K562 (cell line): ENCODE measurements around the gene TMEM117. TPM values are rescaled to one million over a fixed set of nuclear protein-coding genes. Genes with fewer than 3 reads are reported as not detected.

ENCODE experiments used
- ARID4B ChIP-seq: sonication (generic); formaldehyde crosslinking; IDR thresholded peaks from 2 replicates; pipeline ENCODE4 v1.8.0; 2022; ENCODE audit warnings: mild to moderate bottlenecking, missing genetic modification reagents
- CBX2 ChIP-seq: fragments of 200-600 bp; sonication (generic); IDR thresholded peaks from one replicate; pipeline ENCODE4 v1.6.1; 2012; ENCODE audit warnings: mild to moderate bottlenecking, low read length, inconsistent platforms; ENCODE audit not compliant: insufficient read depth, poor library complexity, severe bottlenecking
- FOXP1 ChIP-seq: sonication (generic); formaldehyde crosslinking; IDR thresholded peaks from 2 replicates; pipeline ENCODE4 v1.8.0; 2022; ENCODE audit warnings: mild to moderate bottlenecking, missing genetic modification reagents
- HMG20A ChIP-seq: fragments of 450-650 bp; formaldehyde crosslinking; conservative IDR thresholded peaks from 2 replicates; pipeline ENCODE4 v1.4.0; 2020; ENCODE audit warnings: mild to moderate bottlenecking, mixed read lengths
- HNRNPH1 ChIP-seq: fragments of 200-400 bp; formaldehyde crosslinking; optimal IDR thresholded peaks from 2 replicates; pipeline ENCODE3; 2017; ENCODE audit warnings: low read depth, mild to moderate bottlenecking, low read length, moderate library complexity
- MNT ChIP-seq, 2 experiments: fragments of 450-650 bp; conservative IDR thresholded peaks; 2 replicates each; pipeline ENCODE4 v1.6.1; 2017; ENCODE audit warnings: mild to moderate bottlenecking in 2 of 2, moderate library complexity in 2 of 2
- MXD1 ChIP-seq: fragments of 250-450 bp; sonication (Bioruptor Pico); IDR thresholded peaks from 2 replicates; pipeline ENCODE4 v1.8.0; 2021; ENCODE audit warnings: borderline replicate concordance, mild to moderate bottlenecking, moderate library complexity; ENCODE audit not compliant: poor library complexity, severe bottlenecking
- POLR2G ChIP-seq: fragments of 200-400 bp; formaldehyde crosslinking; IDR thresholded peaks from 2 replicates; pipeline ENCODE4 v1.6.1; 2017; ENCODE audit warnings: low read depth, mild to moderate bottlenecking, antibody characterized with exemption, low read length, moderate library complexity
- RBM39 ChIP-seq: fragments of 200-400 bp; formaldehyde crosslinking; optimal IDR thresholded peaks from 2 replicates; pipeline ENCODE3; 2018; ENCODE audit warnings: low read depth, low read length
- ZNF140 ChIP-seq: fragments of 250-450 bp; sonication (Bioruptor Pico); IDR thresholded peaks from 2 replicates; pipeline ENCODE4 v1.8.0; 2021; ENCODE audit warnings: moderate library complexity, mild to moderate bottlenecking, inconsistent platforms
- ZNF224 ChIP-seq: sonication (generic); formaldehyde crosslinking; IDR thresholded peaks from 2 replicates; pipeline ENCODE4 v1.8.0; 2022; ENCODE audit warnings: mild to moderate bottlenecking, missing genetic modification reagents
- ZNF586 ChIP-seq: fragments of 450-650 bp; formaldehyde crosslinking; conservative IDR thresholded peaks from 2 replicates; pipeline ENCODE4 v1.4.0; 2020; ENCODE audit warnings: mild to moderate bottlenecking, moderate library complexity
- polyA plus RNA-seq, 8 experiments: library from polyadenylated mRNA; depleted of rRNA in 4 of 8; stranded (reverse) in 5 of 8; unstranded in 3 of 8; fragments of >200 nt; fragmentation: Nextera tagmentation in 2 of 8; fragmentation: Illumina TruSeq in 1 of 8; extraction: Ambion mirVana in 2 of 8; extraction: Trizol in 1 of 8; gene quantifications; 2 replicates each; pipeline versions ENCODE4 v1.2.1 to v1.2.3, GENCODE V29; 2011 to 2014; ENCODE audit warnings: inconsistent platforms in 1 of 8, missing spikeins in 1 of 8
- total RNA-seq, 7 experiments: library from RNA; depleted of rRNA in 6 of 7; stranded (reverse); fragments of >200 nt in 6 of 7; fragmentation: Illumina TruSeq in 2 of 7; extraction: Trizol in 2 of 7; gene quantifications; 2 replicates each; pipeline versions ENCODE4 v1.2.1 to v1.2.3, GENCODE V29; 2011 to 2021; ENCODE audit warnings: low replicate concordance in 1 of 7
- TF ChIP-seq, protein P1 (sequence below): sonication (generic); formaldehyde crosslinking; IDR thresholded peaks from 2 replicates; pipeline ENCODE4 v1.8.0; 2022; ENCODE audit warnings: missing genetic modification reagents, mild to moderate bottlenecking, borderline replicate concordance
- TF ChIP-seq, protein P2 (sequence below): sonication (generic); formaldehyde crosslinking; IDR thresholded peaks from 2 replicates; pipeline ENCODE4 v1.8.1; 2022; ENCODE audit warnings: missing genetic modification reagents

The TMEM117 gene
- total and polyA plus RNA-seq, 9 of the 15 experiments (the other 6 are each of a cell fraction or from before 2014, with no cell fraction given), result 0.31 to 2.8 (median 1.0) TPM

DNA sequence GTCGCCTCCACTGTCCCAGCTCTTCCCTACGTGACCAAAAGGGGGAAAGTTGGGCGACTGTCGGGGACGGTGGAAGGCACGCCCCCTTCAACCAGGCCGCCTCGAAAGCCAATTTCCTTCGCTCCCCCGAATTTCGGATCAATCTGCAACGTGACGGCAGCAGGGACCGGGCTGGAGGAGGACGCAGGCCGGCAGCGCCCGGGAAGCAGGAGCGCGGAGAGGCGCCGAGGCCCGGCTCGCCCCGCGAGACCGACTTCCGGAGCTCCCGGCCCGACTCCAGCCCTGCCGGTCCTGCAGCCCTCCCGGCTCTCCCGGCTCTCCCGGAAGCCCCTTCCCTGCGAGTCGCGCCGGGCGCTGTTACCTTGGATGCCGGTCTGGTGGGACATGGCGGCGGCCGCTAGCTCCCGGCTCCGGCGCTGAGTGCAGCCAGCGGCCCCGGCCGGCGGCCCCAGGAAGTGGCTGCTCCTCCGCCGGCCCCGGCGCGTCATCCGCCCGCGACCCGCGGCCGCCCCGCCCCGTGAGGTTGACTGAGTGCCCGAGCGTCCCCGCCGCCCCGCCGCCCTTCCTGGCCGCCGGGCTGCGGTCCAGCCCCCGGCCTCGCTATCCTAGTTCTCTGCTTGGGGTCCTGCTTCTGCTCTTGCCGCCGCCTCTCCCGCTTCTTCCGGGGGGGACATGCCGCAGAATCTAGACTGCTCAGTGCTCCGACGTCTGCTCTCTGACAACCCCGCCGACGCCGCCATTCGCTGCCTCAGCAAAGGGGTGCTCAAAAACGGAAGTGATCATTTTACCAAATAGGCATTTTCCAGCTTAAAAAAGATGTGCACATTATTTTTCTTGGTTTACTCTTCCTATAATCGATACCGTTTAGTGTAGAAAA lies 29.8 kb upstream of the TMEM117 start, which contains the start of gene TWF1 (continued):
- TF ChIP-seq, protein P1, sequence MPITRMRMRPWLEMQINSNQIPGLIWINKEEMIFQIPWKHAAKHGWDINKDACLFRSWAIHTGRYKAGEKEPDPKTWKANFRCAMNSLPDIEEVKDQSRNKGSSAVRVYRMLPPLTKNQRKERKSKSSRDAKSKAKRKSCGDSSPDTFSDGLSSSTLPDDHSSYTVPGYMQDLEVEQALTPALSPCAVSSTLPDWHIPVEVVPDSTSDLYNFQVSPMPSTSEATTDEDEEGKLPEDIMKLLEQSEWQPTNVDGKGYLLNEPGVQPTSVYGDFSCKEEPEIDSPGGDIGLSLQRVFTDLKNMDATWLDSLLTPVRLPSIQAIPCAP (CRISPR knock-in tag), result no peak
- TF ChIP-seq CBX2, result no peak
- TF ChIP-seq ARID4B (CRISPR knock-in tag), result peak; percentile 74
- no peak for TF ChIP-seq ZNF586 (CRISPR knock-in tag)
- no peak for TF ChIP-seq RBM39
- no peak for TF ChIP-seq HMG20A (CRISPR knock-in tag)
- TF ChIP-seq ZNF224 (CRISPR knock-in tag), result no peak
- TF ChIP-seq, protein P2, sequence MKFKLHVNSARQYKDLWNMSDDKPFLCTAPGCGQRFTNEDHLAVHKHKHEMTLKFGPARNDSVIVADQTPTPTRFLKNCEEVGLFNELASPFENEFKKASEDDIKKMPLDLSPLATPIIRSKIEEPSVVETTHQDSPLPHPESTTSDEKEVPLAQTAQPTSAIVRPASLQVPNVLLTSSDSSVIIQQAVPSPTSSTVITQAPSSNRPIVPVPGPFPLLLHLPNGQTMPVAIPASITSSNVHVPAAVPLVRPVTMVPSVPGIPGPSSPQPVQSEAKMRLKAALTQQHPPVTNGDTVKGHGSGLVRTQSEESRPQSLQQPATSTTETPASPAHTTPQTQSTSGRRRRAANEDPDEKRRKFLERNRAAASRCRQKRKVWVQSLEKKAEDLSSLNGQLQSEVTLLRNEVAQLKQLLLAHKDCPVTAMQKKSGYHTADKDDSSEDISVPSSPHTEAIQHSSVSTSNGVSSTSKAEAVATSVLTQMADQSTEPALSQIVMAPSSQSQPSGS (CRISPR knock-in tag), result no peak; the same call in 1 of the 2 replicates
- TF ChIP-seq MNT (conservative IDR thresholded peaks at IDR 0.05), result peak; percentile 18 to 67; a peak in 3 of 4 replicates
- peak; percentile 77; the same call in 1 of the 2 replicates for TF ChIP-seq FOXP1
- TF ChIP-seq MXD1 (CRISPR knock-in tag), result no peak
- no peak for TF ChIP-seq ZNF140 (CRISPR knock-in tag)
- TF ChIP-seq HNRNPH1, result no peak
- TF ChIP-seq POLR2G, result peak; percentile 96
